GM19328 (cell line): ENCODE measurements around the gene NTHL1.

Experiments
- ATAC-seq: cut with Tn5 transposase; IDR thresholded peaks from one replicate; pipeline ENCODE4 v1.9.1; 2021; ENCODE audit warnings: mild to moderate bottlenecking, moderate library complexity; ENCODE audit not compliant: unreplicated experiment

Gene NTHL1

DNA sequence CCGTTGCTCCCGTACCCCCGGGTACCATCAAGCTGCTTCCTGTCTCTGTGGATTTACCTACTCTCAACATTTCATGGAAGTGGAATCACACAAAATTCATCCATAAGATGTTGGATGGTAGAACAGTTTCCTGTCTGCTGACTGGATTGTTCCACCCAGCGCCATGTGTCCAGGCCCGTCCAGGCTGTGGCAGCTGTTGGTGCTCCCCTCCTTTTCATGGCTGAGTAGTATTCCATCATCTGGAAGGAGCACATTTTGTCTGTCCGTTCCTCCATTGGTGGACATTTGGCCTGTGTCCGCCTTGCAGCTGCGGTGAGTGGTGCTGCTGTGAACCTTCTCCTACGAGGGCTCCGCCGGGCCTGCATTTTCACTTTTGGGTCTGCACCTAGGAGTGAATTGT lies 18.5 kb upstream of the NTHL1 start:
- ATAC-seq = no peak

DNA sequence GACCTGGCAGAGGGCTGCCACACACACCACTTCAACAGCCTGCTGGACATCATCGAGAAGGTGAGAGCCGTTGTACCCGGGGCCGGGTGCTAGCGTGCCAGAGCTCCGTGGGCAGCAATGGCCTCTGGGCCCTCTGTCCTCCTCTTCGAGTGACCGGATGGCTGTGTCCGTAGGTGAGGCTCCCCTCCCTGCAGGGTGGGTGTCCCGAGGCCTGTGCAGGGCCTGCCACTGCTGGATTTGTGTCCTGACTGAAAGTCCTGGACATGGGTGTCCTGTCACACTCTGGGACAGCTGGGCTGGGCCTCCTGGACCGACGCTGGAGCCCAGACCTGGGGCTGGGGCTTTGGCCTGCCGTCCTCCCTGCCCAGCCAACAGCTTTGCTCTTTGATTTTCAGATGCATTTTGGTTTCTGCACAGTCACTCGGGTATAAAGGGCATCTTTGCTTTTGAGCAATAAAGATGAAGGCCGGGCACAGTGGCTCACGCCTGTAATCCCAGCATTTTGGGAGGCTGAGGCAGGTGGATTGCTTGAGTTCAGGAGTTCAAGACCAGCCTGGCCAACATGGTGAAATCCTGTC lies 16.8 kb upstream of the NTHL1 start:
- ATAC-seq = no peak

DNA sequence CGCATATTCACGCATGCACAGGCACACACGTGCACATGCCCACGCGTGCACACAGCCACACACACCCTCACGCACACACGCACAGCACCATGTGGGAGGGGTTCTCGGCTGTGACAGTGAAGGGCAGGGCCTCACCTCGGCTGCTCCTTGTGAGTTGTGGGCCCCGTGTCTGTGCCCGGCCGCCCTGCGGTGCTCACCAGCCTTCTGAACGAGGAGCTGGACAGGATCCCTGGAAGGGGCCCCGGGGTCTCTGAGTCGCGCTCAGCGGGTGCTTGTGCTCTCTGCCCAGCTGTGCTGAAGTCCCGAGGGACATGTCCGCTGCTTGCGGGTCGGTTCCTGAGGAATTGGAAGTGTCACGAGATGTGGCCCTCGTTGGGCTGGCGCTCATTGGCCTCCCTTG lies 16.2 kb upstream of the NTHL1 start:
- no peak for ATAC-seq

DNA sequence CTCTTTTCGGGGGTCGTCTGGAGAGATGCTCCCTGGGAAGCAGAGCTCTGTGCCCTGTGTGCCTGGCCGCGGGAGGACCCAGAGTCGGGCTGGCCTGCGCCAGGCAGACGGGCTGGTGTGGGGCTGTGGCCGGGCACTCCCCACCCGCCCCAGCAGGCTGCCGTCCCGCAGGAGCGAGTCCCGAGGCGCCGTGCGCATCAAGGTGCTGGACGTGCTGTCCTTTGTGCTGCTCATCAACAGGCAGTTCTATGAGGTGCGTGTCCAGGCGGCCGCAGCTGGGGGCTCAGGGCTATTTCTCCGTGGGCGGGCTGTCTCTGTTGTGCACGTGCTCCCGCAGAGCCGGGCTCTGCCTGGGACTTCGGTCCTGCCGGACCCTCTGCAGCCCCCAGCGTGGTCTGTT lies 15.2 kb upstream of the NTHL1 start:
- no peak for ATAC-seq

DNA sequence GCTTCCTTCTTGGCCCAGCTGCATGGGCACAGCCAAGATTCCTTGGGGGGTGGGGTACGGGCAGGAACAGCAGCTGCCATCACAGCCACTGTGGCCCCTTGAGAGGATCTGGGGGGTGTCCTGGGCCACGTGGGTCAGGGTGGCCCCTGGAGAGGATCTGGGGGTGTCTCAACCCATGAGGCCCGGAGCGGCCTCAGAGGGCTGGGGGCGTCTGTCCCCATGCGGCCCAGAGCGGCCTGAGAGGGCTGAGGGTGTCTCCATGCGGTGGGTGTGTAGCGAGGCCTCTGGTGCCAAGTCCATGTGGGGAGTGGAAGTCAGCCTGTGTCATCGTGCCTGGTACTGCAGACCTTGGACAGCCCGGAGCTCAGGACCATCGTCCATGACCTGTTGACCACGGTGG lies 13.9 kb upstream of the NTHL1 start:
- ATAC-seq = no peak

DNA sequence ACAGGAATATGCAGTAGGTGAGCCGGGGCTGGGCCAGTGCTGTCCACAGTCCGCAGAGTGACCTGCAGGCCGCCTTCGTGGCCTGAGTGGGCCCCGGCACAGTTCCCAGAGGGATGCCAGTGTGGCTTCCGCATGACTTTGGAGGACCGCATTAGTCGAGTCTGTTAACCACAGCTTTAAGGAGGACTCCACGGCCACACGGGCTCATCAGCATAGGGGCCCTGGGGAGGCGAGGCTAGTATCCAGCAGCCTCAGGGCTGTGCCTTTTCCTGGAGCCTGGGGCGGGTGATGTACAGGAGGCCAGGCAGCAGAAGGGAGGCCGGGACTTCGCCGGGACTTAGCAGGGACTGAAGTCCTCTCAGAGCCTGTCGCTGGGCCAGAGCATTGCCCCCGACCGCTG lies 13.4 kb upstream of the NTHL1 start:
- no peak for ATAC-seq

DNA sequence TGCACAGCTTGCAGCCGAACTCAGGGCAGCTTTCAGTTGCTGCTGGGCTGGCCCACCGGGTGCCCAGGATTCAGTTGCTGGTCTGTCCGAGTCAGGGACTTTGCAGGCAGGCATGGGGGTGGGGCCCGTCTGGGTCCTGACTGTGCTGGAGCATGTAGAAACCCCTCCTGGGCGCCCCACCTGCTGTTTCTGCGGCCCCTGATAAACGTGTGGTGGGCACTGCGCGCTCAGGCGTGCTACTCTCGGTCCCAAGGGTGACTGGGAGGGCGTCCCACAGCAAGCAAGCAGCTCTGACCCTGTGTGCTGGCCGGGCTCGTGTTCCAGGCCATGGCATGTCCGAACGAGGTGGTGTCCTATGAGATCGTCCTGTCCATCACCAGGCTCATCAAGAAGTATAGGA lies 12.7 kb upstream of the NTHL1 start:
- ATAC-seq = no peak

DNA sequence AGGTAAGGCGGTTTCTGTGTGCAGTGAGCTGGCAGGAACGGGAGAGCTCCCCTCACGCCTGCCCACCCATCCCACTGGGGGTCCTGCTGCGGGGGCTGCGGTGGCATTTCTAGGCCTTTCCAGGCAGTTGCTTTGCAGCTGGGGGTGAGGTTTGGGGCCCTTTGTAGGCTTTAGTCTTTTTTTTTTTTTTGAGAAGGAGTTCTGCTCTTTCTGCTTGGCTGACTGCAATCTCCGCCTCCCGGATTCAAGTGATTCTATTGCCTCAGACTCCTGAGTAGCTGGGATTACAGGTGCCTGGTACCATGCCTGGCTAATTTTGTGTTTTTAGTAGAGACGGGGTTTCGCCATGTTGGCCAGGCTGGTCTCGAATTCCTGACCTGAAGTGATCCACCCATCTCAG lies 11.2 kb upstream of the NTHL1 start:
- no peak for ATAC-seq

DNA sequence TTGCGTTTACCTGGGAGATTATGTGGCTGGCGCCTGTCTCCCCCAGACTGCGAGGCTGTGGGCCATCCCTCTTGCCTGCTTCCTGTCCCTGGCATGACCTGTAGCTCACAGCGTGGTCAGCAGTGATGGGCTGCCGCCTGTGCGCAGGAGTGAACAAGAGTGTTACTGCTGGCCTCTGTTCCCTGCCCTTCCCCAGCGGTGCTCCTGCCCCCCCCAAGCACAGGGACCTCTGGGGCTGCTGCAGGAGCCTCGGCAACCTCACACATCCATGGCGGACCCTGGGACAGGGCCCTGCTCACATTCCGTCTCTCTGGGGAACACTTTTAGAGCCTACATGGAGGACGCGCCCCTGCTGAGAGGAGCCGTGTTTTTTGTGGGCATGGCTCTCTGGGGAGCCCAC lies 10.8 kb upstream of the NTHL1 start:
- ATAC-seq = no peak

DNA sequence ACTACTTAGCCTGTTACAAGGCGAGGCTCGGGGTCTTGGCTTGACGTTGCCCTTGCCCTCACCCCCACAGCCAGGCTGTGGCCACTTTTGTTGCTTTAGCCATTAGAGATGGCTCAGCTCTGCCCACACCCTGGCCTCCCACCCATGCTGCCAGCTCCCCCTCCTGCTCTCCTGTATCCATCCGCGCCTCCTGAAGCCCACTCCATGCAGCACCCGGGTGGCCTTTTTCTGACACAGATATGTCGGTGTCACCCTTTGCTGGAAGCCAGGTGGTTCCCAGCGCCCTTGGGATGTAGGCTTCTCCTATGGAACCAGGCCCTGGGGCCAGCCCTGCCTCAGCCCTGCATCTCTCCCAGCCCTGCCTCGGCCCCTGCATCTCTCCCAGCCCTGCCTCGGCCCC lies 9.8 kb upstream of the NTHL1 start:
- no peak for ATAC-seq

DNA sequence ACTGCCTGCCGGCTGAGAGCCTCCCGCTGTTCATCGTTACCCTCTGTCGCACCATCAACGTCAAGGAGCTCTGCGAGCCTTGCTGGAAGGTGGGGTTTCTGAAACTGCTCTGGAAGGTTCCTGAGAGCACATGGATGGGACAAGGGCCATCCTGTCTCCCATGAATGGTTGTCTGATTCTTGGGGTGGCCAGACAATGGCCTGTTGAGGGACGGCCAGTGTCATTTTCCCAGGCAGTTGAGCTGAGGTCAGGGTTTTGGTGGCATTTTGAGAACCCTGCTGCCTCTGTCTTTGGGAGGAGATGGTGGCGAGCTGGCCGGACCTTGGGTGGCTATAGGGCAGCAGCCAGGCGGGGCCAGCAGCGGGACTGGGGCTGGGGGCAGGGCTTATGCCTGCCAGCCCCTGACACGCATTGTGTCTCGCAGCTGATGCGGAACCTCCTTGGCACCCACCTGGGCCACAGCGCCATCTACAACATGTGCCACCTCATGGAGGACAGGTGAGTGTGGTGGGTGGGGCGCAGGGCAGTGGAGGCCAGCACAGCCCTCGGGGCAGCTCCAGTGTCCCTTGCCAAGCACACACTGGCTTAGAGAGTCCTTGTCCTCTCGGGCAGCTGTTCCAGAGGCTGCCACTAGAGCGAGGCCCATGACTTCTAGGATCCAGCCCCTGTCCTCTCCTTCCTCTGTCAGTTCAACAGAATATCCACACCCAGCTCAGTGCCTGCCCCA lies 9.2 kb upstream of the NTHL1 start:
- ATAC-seq = no peak

DNA sequence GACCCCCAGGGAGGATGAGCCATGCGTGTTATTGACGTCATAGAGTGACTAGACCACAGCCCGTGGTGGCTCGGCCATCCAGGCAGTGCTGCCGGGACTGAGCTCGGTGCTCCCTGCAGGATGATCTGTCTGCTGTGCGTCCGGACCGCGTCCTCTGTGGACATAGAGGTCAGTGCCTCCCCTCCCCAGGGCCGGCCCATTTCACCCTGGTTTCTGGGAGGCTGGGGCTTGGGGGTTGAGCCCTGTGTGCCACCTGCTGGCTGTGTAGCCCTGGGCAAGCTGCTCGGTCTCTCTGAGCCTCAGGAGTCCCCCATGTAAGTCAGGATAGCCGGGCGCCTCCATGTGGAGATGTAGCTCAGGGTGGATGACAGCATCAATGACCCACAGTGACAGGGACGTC lies 8.4 kb upstream of the NTHL1 start:
- no peak for ATAC-seq

DNA sequence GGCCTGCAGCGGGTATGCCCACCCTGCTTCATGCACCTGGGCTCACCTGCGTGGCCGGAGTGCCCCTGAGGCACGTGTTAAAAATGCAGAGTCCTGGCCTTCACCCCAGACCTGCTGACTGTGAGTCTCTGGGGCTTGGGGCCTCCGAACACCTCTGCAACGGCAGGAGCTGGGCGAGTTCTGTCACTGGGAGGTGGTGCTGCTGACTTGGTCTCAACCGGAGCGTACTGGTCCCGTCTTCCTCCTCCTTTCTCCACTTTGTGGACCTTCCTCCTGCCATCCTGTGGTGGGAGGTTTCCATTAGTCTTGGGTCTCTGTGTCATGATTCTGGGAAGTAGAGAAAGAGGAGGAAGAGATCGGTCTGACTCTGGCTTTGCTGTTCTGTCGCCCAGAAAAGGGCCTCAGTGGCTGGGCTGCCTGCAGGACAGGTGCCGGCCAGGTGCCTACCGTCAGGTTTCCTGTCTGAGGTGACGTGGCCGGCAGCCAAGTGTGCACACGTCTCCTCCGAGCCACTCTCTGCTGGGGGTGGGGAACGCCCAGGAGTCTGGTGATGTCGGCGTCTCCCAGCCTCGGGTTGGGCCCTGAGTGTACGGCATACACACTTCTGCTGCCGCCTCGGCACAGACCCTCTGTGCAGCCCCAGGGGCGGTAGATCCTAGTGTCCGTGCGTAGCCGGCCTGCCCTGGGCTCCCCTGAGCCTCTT lies 7.1 kb upstream of the NTHL1 start:
- no peak for ATAC-seq

DNA sequence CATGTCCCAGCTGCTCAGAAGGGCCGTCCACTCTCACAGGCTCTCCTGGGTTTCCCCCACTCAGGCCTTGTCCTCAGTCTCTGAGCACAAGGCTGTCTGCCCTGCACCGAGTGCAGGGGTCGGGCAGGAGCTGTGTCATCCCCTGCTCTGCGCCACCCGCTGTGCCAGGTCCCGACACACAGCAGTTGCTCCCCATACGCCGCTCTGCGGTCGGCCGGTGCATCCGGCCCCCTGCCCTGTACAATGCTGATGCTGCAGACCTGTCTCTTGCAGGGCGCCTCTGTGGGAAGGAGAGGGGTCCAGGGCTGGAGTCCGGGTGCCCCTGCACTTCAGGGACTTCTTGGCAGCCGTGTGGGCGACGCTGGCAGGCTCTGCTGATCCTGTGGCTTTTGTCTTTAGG lies 6.3 kb upstream of the NTHL1 start:
- ATAC-seq = no peak

DNA sequence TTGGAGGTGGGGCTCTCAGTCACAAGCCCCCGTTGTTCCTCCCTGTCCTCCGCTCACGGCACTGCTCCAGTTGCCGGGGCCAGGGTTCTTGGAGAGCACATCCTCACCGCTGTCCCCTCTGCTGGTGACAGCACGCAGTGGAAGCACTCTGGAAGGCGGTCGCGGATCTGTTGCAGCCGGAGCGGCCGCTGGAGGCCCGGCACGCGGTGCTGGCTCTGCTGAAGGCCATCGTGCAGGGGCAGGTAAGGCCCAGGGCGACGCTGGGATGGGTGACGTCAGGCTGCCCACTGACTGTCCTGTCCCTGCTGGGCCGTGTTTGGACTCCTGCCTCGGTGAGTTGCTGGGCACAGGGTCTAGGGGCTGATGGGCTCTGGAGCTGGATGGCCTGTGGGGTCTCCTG lies 5.6 kb upstream of the NTHL1 start:
- ATAC-seq = no peak

DNA sequence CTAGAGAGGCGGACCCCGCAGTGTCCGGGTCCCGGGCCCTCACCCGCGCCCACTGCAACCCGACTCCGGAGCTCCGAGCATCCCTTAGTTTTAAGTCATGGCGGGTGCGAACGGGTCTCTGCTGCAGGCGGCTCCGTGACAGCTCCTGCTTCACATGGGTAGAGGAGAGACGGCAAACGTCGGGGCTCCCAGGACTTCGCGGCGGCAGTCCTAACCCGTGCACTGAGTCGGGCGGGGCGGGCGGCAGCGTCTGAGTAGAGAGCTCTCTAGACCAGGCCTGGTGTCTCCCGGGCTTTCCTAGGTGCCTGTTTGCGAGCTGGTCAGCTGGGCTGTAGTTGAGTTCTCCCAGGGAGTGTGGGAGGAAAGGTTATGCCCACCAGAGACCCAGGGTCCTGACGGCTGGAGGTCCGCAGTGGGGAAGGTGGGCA lies 496 bp upstream of the NTHL1 start:
- no peak for ATAC-seq

DNA sequence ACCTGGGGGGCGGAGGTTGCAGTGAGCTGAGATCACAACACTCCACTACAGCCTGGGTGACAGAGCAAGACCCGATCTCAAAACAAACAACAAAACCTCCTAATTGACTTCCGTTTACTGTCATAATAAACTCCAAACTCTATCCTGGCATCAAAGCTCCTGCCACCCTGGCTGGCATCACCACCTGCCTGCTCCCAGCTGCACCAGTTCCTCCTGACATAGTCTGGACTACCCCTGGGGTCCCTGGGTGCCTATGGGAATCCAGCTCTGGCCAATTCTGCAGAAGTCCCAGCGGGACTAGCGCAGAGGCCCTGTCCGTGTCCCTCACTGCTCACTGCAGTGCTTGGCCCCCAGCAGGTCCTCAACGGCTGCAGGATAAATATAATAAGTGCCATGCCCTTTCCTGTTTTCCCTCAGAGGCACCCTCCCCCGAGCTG lies 723 bp downstream of the NTHL1 start:
- ATAC-seq = no peak

DNA sequence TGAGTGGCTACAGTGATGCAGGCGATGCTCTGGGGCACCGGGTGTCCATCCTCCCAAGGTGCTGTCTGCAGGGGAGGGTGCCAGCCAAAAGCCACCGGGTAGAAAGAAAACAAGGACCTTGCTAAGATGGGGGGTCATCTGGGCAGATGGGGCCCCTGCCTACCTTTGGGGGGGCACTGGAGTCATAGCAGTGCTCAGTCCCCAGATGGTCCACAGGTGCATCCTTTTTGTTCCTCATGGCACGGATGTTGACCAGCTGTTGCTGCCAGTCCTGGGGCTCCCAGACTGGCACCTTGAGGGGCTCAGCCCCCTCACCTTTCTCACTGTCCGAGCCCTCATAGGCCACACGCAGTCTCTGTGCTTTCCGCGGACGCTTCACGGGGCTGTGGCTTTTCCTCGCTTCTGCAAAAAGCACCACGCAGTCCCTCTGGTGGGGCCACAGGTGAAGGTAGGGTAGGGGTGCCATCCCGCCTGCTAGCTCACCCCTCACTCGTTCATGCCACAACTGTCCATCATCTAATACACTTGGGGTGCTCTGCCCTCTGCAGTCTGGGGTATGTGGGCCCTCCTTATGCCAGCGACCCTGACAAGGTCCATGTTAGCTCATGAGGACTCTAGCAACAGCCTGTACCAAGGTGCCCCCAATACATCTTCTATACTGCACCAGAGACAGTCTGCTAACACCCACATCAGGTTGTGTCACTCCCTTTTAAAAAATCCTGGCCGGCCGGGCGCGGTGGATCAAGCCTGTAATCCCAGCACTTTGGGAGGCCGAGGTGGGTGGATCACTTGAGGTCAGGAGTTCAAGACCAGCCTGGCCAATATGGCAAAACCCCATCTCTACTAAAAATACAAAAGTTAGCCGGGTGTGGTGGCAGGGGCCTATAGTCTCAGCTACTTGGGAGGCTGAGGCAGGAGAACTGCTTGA lies 1.4 kb downstream of the NTHL1 start:
- ATAC-seq = no peak

DNA sequence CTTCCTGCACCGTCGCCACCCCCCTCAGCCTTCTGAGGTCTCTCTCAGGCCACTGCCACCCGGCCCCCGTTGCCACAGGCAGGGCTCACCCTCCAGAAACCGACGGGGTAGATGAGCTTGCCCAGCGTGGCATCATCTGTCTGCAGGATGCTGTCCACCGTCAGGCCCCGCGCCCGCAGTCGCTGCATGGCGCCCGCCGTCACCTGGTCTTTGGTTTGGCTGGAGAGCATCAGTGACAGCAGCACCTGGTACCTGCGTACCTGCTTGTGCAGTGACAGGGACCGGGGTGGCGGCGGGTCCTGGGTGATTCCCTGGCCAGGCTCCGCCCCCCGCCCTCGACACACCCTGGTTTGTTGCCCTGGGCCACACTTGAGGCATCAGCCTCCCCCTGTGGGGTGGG lies 3.1 kb downstream of the NTHL1 start:
- no peak for ATAC-seq

DNA sequence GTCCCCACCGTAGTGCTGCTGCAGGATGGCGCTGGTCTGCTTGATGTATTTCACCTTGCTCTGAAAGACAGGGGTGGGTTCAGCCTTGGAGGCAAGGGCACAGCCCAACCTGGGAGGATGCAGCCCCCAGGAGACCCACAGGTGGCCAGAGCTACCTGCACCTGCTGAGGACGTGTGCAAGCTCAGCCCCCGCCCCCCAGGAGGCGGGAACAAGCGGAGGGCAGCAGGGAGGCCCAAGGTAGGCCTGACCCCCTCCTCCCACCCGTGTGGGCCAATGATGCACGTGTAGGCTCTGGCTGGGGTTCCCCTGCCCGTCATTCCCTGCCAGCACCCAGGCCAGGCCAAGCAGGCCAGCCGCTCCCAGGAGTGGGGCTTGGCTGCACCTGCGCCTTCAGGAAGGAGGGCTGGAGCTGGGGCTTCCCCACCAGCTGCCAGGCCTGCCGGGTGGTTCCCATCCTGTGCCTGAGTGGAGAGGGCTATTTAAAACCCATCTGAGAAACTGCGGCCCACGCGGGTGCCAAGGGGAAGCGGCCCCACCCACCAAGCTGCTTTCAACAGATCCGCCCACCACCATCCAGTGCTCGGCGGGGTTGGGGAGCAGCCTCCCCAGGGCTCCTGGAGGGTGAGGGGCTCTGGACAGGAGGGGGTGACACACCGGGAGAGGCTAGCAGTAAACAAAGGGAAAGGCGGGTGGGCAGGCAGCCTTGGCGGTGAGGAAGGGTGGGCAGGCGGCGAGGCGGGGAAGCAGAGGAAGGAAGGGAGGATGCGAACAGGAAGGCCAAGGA lies 3.8 kb downstream of the NTHL1 start:
- no peak for ATAC-seq
